GM21825 (cell line): ENCODE data around the gene LAGE3.

ENCODE experiments used
- ATAC-seq: cut with Tn5 transposase; IDR thresholded peaks from one replicate; pipeline ENCODE4 v1.9.1; 2021; ENCODE audit warnings: mild to moderate bottlenecking, moderate library complexity; ENCODE audit not compliant: unreplicated experiment

The LAGE3 gene

DNA sequence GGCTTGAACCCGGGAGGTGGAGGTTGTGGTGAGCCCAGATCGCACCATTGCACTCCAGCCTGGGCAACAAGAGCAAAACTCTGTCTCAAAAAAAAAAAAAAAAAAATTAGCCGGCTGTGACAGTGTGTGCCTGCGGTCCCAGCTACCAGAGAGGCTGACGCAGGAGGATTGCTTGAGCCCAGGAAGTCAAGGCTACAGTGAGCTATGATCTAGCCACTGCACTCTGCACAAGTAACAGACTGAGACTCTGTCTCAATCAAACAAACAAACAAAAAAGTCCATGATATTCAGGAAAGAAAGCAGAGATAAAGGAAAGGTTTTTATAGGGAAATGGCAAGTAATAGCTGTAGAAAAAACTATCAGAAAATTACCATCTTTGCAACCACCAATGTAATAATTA, 2.1 kb upstream of the LAGE3 start:
- no peak for ATAC-seq

DNA sequence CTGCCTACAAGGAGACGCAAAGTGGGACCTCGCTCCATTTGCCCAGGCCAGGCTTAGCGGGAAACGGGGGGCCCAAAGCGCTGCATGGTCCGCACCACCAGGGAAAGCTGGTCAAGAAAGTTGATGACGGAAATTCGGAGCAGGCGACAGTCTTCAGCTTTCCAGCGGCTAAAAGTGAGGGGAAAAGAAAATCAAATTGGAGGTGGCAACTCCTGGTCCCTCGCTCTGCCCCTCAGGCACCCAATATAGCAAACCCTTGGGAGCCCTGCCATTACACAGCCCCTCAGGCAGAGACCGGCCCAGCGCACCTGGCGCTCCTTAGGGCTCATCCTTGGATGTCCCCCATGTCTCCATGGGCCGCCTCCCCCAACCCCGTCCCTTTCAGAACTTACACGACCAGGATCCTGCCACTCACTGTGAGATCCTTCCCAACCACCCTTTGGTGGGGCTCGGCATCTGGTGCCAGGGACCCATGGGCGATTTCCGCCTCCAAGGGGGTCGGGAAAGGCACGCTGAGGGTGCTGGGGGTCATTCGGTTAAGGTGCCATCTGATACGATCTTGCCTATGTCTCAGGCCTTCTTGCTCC, 1.1 kb downstream of the LAGE3 start:
- ATAC-seq, result no peak

DNA sequence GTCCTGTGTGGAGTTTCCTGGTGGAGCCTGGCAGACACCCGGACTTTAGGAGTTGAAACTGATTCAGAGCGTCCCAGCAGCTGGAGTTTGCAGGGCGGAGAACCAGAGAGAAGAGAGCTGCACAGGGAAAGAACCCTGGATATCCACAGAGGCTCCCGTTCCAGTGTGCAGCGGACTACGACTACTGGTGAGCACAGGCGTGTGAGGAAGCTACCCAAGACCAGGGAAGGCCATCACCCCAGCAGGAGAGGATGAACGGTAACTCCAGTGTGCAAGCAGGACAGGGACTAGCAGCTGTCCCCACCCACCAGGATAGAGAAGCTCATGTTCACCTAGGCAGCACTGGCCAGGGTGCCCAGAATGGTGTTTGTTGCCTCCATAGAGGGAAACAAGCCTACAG, 2.3 kb downstream of the LAGE3 start:
- ATAC-seq, result no peak

DNA sequence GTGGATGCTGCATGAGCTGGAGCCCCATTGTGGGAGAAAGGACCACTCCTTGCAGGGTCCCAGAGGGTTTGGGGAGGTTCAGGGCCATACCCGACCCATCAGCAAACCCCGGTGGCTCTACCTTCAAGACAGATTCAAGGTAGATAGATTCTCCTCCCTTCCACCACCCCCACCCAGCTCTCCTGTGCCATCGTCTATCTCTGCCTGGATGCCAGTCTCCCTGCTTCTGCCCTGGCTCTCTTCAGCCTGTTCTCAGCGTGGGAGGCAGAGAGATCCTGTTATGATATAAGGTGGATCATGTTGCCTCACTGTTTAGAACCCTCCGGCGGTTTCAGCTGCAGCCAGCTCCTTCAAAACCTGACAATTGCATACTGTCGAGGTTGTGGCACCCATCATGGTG, 5.4 kb downstream of the LAGE3 start:
- no peak for ATAC-seq

DNA sequence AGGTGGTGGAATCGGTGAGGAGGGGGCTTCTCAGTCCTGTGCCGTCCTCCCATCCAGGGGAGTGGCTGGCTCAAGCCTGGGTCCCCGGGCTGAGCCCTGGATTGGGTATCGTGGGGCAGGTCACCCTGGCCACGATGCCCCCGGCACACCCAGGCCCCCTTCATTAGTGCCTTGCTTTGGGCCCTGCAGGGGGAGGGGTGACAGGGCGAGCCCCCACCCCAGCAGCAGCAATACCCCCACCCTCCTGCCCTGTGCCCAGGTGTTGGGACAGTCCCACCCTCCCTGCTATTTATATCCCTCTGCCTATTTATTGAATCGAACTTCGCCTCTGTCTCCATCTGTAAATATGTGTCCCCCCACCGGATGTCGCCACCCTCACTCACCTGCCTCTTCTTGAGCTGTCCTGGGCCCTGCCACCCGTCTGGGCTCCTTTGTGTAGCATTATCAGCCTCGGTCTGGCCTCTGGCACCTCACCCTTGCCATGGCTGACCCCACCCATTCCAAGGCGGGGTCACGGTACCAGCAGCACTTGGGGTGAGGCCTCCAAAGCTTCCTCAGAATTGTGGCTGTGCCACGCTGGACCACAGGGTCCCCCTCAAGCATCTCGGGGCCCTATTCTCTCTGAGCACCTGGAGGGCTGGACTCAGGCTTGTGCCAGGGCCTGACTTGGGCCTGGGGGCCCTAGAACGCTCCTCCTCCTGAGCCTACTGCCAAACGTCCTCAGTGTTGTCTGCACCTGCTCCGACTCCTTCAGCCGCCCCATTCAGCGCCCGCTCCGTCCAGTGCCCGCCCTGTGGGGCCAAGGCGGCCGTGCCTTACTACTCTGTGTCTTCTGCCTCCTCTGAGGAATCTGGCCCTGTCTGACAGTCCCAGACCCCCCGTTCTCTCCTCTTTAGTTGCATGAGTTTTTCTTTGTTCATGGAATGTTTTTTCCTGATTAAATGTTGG, 6.1 kb downstream of the LAGE3 start:
- ATAC-seq, result no peak

DNA sequence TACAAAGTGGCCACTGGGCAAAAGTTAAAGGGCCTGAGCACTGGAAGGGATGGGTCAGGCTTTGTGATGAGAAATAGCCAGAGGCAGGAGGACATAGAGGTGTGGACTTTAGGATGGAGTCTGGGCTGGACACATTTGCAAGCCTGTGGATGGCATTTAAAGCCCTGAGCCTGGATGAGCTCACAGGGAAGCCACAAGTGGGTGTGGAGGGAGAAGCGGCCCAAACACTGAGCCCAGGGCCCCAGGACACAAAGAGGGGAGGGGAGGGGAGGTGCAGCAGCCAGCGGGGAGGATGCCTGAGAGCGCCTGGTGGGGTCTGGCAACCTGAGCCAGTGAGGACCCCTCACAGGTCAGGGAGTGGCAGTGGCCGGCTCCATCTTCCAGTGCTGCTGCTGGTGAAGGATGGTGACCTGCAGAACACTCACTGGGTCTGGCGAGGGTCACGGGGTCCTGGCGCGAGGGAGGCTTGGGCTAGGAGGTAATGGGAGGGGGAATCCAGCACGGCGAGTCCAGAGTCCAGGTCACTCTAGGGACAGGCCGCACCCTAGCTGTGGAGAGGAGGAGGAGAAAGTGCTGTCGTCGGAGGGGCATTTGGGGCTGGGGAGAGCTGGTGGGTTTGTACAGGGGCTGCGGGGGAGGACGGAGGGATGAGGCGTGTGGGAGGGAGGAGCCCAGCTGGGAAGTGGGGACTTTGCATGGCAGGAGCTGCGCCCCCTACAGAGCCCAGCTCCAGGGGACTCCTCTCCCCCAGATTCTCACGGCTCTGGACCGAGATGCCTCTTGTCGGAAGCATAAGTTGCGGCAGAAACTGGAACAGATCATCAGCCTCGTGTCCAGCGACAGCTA, 7.0 kb downstream of the LAGE3 start:
- no peak for ATAC-seq

DNA sequence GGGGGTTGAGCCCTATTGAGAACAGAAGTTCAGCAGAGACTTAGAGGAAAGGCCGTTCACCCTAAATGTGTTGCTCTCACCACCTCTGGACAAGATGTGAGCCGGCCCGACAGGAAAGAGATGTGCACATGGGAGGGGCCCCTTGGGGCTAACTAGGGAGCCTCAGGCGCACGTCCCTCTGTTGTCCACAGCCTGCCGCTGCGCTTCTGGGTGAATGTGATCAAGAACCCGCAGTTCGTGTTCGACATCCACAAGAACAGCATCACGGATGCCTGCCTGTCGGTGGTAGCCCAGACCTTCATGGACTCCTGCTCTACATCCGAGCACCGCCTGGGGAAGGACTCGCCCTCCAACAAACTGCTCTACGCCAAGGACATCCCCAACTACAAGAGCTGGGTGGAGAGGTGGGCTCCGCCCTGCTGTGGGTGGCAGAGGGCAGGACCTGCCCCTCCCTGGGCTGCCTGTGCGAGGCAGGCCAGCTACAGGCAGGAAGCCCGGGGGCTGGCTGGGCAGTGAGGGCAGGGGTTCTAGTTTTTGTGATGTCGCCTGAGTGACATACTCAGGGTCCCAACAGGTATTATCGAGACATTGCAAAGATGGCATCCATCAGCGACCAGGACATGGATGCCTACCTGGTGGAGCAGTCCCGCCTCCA, 8.0 kb downstream of the LAGE3 start:
- no peak for ATAC-seq

DNA sequence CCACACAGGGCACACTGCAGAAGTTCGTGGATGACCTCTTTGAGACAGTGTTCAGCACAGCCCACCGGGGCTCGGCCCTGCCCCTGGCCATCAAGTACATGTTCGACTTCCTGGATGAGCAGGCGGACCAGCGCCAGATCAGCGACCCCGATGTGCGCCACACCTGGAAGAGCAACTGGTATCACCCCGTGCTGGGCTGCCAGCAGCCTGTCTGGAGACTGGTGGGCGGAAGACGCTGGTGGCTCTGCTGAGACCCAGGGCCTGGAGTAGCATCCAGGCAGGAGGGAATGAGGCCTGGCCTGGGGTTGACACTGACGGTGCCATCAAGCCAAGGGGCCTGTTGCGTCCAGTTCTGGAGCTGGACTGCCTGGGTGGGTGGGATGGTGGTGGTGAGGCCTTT, 8.6 kb downstream of the LAGE3 start:
- ATAC-seq, result no peak

DNA sequence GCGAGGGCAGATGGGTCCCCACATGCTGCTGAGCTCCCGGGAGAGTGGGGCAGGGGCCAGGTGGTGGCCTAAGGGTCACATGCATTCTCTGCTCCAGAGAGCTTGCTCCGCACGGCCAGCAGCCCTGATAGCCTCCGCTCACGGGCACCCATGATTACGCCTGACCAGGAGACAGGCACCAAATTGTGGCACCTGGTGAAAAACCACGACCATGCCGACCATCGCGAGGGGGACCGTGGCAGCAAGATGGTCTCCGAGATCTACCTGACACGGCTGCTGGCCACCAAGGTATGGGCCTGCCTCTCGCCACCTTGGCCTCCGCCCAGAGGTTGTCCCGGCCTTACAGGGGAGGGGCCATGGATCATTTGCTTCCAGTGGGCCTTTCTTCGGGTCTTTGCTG, 9.2 kb downstream of the LAGE3 start:
- ATAC-seq, result no peak

DNA sequence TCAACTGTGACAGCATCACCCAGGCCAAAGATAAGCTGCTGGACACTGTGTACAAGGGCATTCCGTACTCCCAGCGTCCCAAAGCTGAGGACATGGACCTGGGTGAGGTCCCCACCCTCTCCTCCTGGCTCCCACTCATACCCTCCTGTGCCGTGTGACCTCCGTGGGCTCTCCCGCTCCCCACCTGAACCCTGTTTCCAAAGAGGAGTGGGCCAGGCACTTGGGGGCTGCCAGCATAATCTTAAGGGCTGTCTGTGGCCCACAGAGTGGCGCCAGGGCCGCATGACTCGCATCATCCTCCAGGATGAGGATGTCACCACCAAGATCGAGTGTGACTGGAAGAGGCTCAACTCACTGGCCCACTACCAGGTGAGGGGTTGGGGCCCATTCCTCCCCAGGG, 10.0 kb downstream of the LAGE3 start:
- ATAC-seq, result no peak

DNA sequence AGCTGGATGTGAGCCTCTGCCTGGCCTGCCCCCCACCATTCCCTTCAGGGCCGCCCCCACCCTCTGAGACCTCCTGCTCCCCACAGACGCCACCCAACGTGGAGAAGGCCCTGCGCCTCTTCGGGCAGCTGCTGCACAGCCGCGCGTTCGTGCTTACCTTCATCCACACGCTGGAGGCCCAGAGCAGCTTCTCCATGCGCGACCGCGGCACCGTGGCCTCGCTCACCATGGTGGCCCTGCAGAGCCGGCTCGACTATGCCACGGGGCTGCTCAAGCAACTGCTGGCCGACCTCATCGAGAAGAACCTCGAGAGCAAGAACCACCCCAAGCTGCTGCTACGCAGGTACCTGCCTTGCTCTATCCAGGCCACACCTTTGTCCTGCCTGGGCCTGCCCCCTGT, 10.9 kb downstream of the LAGE3 start:
- no peak for ATAC-seq

DNA sequence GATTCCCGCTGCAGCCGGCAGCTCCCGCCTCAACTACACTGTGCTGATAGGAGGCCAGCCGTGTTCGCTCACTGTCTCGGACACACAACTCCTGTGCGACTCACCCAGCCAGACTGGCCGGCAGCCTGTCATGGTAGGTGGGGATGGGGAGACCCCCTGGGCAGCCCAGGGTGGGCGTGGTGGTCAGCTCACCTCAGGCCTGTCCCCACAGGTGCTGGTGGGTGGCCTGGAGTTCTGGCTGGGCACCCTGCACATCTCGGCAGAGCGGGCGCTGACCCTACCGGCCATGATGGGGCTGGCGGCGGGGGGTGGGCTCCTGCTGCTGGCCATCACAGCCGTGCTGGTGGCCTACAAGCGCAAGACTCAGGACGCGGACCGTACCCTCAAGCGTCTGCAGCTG, 11.5 kb downstream of the LAGE3 start:
- no peak for ATAC-seq

DNA sequence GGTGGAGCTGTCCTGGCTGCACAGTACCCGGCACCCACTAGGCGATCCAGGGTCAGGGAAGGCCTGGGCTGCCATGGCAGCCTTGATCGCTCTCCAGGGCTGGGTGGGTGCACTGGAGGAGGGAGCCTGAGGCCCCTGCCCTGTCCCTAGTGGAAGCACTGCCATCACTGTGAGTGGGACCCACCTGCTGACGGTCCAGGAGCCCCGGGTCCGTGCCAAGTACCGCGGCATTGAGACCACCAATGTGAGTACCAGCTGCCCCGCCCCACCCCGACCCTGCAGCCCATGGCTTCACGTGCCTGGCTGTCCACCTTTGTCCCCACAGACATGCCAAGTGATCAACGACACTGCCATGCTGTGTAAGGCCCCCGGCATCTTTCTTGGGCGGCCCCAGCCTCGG, 12.2 kb downstream of the LAGE3 start:
- ATAC-seq, result no peak

DNA sequence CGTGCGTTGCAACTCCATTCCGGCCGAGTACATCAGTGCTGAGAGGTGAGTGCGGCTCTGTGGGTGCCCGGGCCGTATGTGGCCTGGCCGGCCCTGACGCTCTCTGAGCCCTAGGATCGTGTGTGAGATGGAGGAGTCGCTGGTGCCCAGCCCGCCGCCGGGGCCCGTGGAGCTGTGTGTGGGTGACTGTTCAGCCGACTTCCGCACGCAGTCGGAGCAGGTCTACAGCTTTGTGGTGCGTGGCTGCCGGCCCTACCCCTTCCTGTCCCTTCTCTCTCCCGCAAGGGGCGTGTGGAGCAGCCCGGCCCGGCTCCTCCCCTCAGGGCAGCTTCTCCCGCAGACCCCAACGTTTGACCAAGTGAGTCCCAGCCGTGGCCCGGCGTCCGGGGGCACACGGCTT, 13.0 kb downstream of the LAGE3 start:
- ATAC-seq, result no peak

DNA sequence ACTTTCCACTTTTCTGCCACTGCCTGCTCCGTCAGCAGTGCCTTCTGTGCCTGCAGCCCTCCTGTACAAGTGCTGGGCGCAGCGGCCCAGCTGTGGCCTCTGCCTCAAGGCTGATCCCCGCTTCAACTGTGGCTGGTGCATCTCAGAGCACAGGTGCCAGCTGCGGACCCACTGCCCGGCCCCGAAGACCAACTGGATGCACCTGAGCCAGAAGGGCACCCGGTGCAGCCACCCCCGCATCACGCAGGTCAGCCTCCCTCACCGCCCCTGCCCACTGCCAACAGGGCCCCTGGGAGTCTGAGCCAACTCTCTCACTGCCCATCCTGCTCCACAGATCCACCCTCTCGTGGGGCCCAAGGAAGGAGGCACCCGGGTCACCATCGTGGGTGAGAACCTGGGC, 13.5 kb downstream of the LAGE3 start:
- no peak for ATAC-seq

DNA sequence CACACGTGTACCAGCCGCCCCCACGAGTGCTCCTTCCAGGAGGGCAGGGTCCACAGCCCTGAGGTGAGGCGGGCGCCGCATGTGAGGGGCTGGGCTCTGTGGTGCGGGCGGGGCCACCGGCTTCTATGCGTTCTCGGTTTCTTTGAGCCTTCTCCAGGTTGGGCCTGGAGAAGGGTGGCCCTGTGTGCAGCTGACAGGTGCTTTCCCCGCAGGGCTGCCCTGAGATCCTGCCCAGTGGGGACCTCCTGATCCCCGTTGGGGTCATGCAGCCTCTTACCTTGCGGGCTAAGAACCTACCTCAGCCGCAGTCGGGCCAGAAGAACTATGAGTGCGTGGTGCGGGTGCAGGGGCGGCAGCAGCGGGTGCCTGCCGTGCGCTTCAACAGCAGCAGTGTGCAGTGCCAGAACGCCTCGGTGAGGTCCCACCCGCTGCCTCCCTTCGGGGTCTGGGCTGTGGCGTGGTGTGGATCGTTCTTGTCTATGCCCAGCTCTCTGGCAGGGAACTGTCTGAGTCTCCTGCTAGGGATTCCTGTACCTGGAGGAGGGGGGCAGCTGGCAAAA, 14.2 kb downstream of the LAGE3 start:
- no peak for ATAC-seq

DNA sequence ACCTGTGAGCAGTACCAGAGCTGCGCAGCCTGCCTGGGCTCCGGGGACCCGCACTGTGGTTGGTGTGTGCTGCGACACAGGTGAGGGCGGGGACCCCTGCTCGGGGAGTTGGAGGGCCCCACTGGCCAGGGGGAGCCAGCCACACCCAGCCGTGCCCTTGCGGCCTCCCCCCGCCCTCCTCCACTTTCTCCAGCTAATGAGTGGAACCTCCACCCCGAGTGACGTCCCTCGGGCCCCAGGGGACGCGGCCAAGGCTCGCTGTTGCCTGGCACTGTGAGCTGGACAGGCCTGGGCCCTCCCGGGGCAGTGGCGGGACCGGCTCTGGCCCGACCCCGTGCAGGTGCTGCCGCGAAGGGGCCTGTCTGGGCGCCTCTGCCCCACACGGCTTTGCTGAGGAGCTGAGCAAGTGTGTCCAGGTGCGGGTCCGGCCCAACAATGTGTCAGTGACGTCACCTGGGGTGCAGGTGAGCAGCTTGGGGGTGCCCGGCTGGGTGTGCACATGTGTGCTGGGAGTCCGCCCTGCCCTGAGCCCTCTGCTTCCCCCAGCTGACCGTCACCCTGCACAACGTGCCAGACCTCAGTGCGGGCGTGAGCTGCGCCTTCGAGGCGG, 15.4 kb downstream of the LAGE3 start:
- ATAC-seq, result no peak

DNA sequence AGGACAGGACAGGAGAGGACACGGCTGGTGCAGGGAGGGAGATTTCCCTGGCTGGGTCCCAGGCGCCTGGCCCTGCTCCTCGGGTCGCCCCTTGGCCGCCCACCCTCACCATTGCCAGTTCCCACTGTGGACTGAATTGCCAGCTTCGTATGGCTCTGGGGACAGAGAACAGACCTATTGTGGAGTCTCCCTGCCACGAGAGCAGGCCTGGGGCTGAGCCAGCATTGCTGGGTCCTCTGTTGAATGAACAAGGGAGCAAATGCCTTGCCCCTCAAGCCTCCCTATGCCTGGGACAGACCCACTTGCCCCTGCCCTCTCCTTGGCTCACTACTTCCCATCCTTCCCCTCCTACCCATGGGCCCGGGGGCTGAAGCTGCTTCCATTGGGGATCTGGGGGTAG, 16.7 kb downstream of the LAGE3 start:
- no peak for ATAC-seq

DNA sequence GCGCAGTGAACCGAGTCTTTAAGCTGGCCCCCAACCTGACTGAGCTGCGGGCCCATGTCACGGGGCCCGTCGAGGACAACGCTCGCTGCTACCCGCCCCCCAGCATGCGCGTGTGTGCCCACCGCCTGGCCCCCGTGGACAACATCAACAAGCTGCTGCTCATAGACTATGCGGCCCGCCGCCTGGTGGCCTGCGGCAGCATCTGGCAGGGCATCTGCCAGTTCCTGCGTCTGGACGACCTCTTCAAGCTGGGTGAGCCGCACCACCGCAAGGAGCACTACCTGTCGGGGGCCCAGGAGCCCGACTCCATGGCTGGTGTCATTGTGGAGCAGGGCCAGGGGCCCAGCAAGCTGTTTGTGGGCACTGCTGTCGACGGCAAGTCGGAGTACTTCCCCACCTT, 18.8 kb downstream of the LAGE3 start:
- no peak for ATAC-seq

DNA sequence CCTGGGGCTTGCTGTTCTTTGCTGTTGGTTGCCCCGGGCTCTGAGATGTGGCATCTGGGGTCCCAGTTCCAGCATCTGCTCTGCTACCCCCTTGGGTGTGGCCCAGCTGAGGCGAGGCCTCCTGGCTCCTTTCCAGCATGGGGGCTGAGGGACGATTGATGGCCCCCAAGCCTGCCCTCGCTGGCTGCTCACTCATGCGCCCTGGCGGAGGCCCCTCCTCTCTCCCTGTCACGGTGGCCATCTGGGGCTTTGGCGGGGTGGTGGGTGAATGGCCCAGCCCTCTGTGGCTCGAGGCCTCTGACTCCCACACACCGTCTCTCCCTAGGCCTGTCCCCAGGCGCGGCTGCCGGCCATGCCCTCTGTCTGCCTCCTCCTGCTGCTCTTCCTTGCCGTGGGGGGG, 19.2 kb downstream of the LAGE3 start:
- no peak for ATAC-seq
